ENCODE data around the gene CAPN8.
A peak's percentile ranks its signal among the peaks of the same experiment; 100 is the strongest.

The CAPN8 gene

DNA sequence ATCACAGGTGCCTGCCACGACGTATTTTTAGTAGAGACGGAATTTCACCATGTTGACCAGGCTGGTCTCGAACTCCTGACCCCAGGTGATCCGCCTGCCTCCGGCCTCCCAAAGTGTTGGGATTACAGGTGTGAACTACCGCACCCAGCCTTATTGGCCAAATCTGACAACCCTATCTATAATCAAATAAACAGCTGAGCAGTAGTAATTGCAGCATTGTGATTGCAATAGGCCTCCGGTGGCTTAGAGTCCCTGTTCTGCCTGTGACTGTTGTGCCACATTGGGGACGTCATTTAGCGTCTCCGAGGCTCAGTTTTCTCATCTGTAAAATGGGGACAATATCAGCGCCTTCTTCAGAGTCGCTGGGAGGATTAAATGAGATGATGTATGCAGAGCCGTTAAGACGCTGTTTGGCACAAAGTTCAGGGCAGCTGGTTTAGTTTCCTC is 46.3 kb upstream of the CAPN8 start:
- peak overlapping the region; percentile 81 for H3K4me3 ChIP-seq (replicated peaks; ENCODE audit: low read depth, low read length)
- TF ChIP-seq, protein P1, sequence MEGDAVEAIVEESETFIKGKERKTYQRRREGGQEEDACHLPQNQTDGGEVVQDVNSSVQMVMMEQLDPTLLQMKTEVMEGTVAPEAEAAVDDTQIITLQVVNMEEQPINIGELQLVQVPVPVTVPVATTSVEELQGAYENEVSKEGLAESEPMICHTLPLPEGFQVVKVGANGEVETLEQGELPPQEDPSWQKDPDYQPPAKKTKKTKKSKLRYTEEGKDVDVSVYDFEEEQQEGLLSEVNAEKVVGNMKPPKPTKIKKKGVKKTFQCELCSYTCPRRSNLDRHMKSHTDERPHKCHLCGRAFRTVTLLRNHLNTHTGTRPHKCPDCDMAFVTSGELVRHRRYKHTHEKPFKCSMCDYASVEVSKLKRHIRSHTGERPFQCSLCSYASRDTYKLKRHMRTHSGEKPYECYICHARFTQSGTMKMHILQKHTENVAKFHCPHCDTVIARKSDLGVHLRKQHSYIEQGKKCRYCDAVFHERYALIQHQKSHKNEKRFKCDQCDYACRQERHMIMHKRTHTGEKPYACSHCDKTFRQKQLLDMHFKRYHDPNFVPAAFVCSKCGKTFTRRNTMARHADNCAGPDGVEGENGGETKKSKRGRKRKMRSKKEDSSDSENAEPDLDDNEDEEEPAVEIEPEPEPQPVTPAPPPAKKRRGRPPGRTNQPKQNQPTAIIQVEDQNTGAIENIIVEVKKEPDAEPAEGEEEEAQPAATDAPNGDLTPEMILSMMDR (IDR thresholded peaks at IDR 0.05; ENCODE audit: low read depth, low read length, missing control alignments): no peak
- DNase-seq (ENCODE audit: extremely low read depth, low read depth): no peak

DNA sequence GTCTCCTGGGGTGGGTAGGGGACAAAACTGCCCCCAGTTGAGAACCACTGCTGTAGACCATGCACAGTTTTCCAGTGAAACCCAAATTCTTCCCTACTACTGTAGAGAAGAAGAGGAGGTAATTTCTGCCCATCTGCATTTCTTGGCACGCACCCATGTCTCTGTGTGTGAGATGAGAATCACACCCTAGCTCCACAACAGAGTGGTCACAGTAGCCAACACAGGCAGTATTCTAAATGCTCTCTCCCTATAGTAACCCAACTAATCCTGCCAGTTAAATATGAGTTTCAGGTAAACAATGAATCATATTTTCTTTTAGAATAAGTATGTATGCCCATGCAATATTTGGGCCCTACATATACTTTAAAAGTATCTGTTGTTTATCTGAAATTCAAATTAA is 45.7 kb upstream of the CAPN8 start:
- TF ChIP-seq, protein P1 (IDR thresholded peaks at IDR 0.05; ENCODE audit: low read depth, low read length, missing control alignments): no peak
- no peak overlapping the region for H3K4me3 ChIP-seq (replicated peaks; ENCODE audit: low read depth, low read length)
- no peak for DNase-seq (ENCODE audit: extremely low read depth, low read depth)

DNA sequence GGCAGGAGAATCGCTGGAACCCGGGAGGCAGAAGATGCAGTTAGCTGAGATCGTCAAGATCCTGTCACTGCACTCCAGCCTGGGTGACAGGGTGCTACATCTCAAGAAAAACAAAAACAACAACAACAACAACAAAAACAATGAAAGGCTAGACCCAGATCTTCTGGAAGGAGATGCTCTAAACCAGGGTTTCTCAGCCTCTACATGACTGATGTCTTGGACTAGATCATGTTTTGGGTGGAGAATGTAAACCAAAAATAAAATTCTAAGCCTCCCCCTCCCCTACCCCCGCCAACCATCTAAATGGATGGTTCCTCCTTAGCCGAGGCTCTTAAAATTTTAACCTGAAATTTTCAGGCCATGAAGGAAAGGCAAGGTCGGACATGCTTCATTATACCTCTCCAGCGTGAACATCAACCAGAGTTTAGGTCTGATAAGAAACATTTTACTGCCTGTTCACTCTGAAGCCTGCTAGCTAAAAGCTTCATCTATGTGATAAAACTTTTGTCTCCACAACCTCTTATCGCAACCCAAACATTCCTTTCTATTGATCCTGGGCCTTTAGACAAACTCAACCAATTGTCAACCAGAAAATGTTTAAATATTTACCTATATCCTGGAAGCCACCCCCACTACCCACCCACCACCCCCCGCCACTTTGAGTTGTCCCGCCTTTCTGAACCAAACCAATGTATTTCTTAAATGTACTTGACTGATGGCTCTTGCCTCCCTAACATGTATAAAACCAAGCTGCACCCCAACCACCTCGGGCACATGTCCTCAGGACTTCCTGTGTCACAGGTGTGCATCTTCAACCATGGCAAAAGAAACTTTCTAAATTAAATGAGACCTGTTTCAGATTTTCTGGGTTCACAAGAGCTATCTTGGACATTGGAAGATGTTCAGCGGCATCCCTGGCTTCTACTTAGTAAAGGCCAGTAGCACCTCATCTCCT is 45.0 kb upstream of the CAPN8 start:
- no peak for DNase-seq (ENCODE audit: extremely low read depth, low read depth)
- TF ChIP-seq, protein P1 (IDR thresholded peaks at IDR 0.05; ENCODE audit: low read depth, low read length, missing control alignments): no peak
- no peak overlapping the region for H3K4me3 ChIP-seq (replicated peaks; ENCODE audit: low read depth, low read length)

DNA sequence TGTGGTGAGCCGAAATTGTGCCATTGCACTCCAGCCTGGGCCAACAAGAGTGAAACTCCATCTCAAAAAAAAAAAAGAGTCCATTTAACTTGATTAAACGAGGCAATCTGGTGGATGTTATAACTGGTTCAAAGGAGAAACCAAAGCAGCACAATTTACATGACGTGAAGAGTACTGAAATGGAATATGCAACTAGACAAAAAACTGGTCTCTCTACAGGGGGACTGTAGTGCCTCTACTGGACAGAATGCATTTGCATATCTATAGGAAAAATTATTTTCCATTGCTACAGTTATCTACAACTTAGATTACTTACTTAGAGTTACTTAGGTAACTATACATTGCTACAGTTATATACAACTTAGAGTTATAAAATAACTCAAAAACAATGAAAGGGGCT is 44.1 kb upstream of the CAPN8 start:
- TF ChIP-seq, protein P1 (IDR thresholded peaks at IDR 0.05; ENCODE audit: low read depth, low read length, missing control alignments): peak; percentile 45
- DNase-seq (ENCODE audit: extremely low read depth, low read depth): no peak
- H3K4me3 ChIP-seq (replicated peaks; ENCODE audit: low read depth, low read length): no peak overlapping the region

DNA sequence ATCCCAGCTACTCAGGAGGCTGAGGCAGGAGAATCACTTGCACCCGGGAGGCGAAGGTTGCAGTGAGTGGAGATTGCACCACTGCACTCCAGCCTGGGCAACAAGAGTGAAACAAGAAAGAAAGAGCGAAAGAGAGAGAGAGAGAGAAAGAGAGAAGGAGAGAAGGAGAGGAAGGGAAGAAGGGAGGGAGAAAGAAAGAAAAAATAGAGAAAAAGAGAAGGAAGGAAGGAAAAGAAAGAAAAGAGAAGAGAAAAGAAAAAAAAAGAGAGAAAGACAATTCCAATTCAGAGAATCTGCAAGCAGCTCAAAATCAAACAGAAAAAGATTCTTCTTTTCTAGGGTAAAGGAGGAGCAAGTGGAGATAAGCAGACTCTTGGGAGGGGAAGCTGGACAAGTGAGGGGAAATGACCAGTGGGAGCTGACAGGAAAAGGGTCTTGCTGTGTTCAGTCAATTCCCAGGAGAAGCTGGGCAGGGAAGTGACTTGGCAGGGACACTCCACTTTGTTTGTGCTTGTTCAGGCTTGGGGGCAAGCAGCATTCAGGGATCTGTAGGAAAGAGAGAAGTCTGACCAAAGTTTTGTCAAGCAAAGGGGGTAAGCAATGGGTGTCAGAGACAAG is 43.3 kb upstream of the CAPN8 start:
- TF ChIP-seq, protein P1 (IDR thresholded peaks at IDR 0.05; ENCODE audit: low read depth, low read length, missing control alignments): no peak
- no peak for DNase-seq (ENCODE audit: extremely low read depth, low read depth)
- H3K4me3 ChIP-seq (replicated peaks; ENCODE audit: low read depth, low read length): no peak overlapping the region

DNA sequence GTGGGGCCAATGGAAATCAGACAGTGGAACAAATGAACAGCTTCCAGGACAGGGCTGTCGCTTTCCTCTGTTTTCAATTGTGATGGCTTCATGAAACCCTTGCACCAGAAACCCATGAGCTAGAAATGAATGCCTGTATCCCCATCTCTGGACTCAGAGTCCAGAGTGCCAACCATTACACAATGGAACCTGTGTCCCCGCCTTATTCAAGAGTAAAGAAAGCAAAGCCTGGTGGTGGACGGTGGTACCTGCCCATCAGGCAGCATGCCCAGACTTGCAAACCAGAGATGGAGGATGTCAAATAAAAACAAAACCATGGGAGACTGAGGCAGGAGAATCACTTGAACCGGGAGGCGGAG is 42.5 kb upstream of the CAPN8 start:
- no peak for DNase-seq (ENCODE audit: extremely low read depth, low read depth)
- TF ChIP-seq, protein P1 (IDR thresholded peaks at IDR 0.05; ENCODE audit: low read depth, low read length, missing control alignments): peak; percentile 20
- H3K4me3 ChIP-seq (replicated peaks; ENCODE audit: low read depth, low read length): no peak overlapping the region
